ENCODE results near the gene GABRG1.

Gene GABRG1

DNA sequence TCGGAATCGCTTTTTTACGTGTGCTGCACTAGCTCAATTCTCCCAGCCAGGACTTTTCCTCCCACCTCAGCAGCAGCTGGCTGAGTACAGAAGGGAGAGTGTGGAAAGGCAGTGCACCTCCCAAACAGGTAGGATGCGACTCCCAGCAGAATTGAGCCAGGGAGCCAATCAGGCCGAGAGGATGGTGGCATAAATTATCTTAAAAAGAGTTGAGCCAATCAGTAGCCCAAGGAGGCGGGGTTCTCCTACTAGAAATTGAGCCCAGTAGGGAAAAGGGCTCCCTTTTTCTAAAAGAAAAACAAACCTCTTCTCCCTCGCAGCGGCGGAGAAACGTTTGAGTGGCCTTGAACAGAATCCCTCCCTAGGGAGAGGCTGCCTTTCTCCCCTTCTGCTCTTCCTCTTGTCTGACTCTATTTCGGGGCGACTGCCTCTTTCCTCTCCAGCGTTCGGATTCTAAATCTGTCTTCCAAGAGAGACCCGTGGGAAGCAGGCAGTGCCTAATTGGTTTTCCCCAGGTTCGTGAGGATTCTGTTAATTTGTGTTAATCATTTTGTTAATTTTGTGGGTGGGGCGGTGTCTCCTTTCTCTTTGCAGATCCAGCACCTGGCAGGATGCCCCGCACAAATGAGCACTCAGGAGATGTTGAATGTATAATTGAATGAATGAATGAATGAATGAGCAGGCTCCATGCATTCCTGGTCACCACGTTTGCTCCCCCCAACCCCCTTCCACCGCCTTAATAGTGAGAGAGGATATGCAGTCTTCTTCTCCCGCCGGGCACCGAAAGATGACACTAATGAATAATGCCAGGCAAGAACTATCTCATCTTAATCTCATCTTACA, at the start of gene GABRG1:
TSS of gene GABRG1 (minus strand) at position 142 of the 843 bp plus-strand sequence. CDS start at position 1, 141 bp downstream.
- Histone ChIP-seq H3K36me3 (ENCODE audit: control insufficient read depth, insufficient read depth, low read length) (no peaks in the 10 kb centered on the region), H3K27me3 (replicated peaks; ENCODE audit: control insufficient read depth, insufficient read depth, low read length) (no peaks in the 10 kb centered on the region), H3K4me3 (replicated peaks; ENCODE audit: low read depth, low read length) (no peak within 1 kb of the TSS)
- no peak for DNase-seq (ENCODE audit: extremely low read depth, insufficient read length)
- TF ChIP-seq CTCF (IDR thresholded peaks at IDR 0.05; ENCODE audit: insufficient read depth, low read length, poor library complexity, severe bottlenecking) = no peak

GRCh38 chr4:46146993-46147392, 23.1 kb upstream of the GABRG1 start:
- TF ChIP-seq CTCF (IDR thresholded peaks at IDR 0.05; ENCODE audit: insufficient read depth, low read length, poor library complexity, severe bottlenecking) = no peak
- no peak for DNase-seq (ENCODE audit: extremely low read depth, insufficient read length)
- H3K4me3 ChIP-seq (replicated peaks; ENCODE audit: low read depth, low read length) = no peak overlapping the region
- no peaks in the 10 kb centered on the region for H3K36me3 ChIP-seq (ENCODE audit: control insufficient read depth, insufficient read depth, low read length)
- no peaks in the 10 kb centered on the region for H3K27me3 ChIP-seq (replicated peaks; ENCODE audit: control insufficient read depth, insufficient read depth, low read length)

DNA sequence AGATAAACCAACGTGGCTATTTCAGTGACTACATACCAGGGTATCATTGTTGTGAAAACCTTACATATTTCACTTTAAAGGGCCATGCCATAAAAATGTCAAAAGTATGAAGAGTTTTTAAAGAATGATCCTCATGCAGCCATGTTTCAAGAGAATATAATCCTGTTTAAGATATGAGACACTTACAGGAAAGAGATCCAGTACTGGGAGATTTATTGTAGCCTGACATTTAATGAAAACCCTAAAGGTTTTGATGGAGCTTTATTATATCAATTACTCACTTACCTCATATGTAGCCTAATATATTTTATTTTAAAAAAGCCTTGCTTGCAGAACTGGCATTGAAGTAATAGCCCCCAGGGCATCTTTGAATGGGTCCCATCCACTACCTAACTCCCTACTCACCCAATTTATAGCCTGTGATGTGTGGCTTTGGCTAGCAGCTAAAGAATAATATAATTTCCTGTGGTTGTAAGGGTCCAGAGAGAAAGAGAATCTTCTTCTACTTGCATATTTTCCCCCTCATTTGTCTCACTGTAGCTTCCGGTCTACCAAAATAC, 7.7 kb upstream of the GABRG1 start:
- Histone ChIP-seq H3K36me3 (ENCODE audit: control insufficient read depth, insufficient read depth, low read length) (no peaks in the 10 kb centered on the region), H3K27me3 (replicated peaks; ENCODE audit: control insufficient read depth, insufficient read depth, low read length) (no peaks in the 10 kb centered on the region), H3K4me3 (replicated peaks; ENCODE audit: low read depth, low read length) (no peak overlapping the region)
- DNase-seq (ENCODE audit: extremely low read depth, insufficient read length) = no peak
- no peak for TF ChIP-seq CTCF (IDR thresholded peaks at IDR 0.05; ENCODE audit: insufficient read depth, low read length, poor library complexity, severe bottlenecking)

GRCh38 chr4:46124773-46125413, 1.0 kb upstream of the GABRG1 start:
- no peaks in the 10 kb centered on the region for H3K36me3 ChIP-seq (ENCODE audit: control insufficient read depth, insufficient read depth, low read length)
- no peaks in the 10 kb centered on the region for H3K27me3 ChIP-seq (replicated peaks; ENCODE audit: control insufficient read depth, insufficient read depth, low read length)
- TF ChIP-seq CTCF (IDR thresholded peaks at IDR 0.05; ENCODE audit: insufficient read depth, low read length, poor library complexity, severe bottlenecking) = no peak
- DNase-seq (ENCODE audit: extremely low read depth, insufficient read length) = no peak
- no peak overlapping the region for H3K4me3 ChIP-seq (replicated peaks; ENCODE audit: low read depth, low read length)

DNA sequence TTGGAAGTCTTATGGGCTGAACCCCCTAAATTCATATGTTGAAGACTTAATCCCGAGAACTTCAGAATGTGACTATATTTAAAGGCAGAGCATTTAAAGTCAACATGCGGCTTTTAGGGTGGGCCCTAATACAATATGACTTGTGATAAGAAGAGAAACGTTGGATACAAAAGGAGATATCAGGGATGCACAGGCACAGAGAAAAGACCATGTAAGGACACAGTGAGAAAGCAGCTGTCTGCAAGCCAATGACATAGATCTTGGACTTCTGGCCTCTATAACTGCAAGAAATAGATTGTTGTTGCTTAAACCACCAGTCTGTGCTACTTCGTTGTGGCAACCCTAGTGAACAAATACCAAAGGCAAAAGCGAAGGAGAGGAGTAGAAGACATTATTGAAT, 42.2 kb downstream of the GABRG1 start:
- H3K4me3 ChIP-seq (replicated peaks; ENCODE audit: low read depth, low read length) = no peak overlapping the region
- TF ChIP-seq CTCF (IDR thresholded peaks at IDR 0.05; ENCODE audit: insufficient read depth, low read length, poor library complexity, severe bottlenecking) = no peak
- no peaks in the 10 kb centered on the region for H3K36me3 ChIP-seq (ENCODE audit: control insufficient read depth, insufficient read depth, low read length)
- H3K27me3 ChIP-seq (replicated peaks; ENCODE audit: control insufficient read depth, insufficient read depth, low read length) = no peaks in the 10 kb centered on the region
- DNase-seq (ENCODE audit: extremely low read depth, insufficient read length) = no peak

Data from GM06990 (cell line).